ENCODE results near the gene SWT1. TPM values are rescaled to one million over a fixed set of nuclear protein-coding genes. Genes with fewer than 3 reads are reported as not detected.

The SWT1 gene
- total and polyA plus RNA-seq, 12 donors = 1.4 to 7.9 (median 6.0) TPM

DNA sequence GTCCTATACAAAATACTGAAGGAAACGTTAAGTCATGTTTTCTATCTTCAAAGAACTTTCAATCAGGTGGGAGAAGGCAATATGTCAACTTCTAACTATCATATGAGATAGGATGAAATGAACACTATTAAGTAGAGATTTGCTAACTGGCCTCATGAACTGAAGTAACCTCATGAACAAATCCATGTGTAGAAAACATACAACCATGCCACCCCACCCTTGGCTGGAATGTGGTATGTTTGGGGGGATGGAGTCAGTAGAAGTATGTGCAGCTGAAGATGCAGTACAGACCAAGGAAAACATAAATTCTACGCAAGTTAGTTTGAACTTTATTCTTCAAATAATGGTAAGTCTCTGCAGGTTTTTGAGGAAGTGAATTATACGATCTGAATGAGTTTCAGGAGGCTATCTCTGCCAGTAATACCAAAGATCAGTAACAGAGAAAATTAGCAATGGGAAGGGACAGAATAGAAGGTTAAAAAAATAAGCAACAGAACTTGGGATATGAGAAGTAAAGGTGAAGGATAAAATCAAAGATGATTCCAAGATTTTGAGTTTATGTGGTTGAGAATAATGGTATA lies 4.7 kb upstream of the SWT1 start:
- no peak for TF ChIP-seq CTCF (IDR thresholded peaks at IDR 0.05)
- WGBS, 2 donors = 81 to 86% methylated on average over 3 of the region's 3 CpGs
- Histone ChIP-seq H3K4me3 (no peak overlapping the region), H3K27me3 (no peaks in the 10 kb centered on the region), H3K4me1 (peaks cover 0 to 39% (median 26%) of the 10 kb centered on the region in 9 donors), H3K36me3 (peaks cover 0 to 48% (median 23%) of the 10 kb centered on the region in 9 donors), H3K9me3 (no peaks in the 10 kb centered on the region), H3K27ac (no peak overlapping the region)
- no peak for DNase-seq
- ATAC-seq = no peak
- intact Hi-C loops (cut with DNase I) = loop anchor here in 7 of 10 donors (10.0 kb wide), 5 partner anchors 107 to 1223 kb away; partner anchors contain the start of genes RNF2 (in 6 of the 7), IVNS1ABP (in 2 of the 7), ODR4 (in 1 of the 7) and TPR (in 1 of the 7)

- Histone ChIP-seq H3K9me3 (no peaks in the 10 kb centered on the region), H3K4me1 (peaks cover 3 to 57% (median 39%) of the 10 kb centered on the region in 9 donors), H3K4me3 (peak overlapping the region in 7 of 10 donors; percentile 71 to 95 (median 82)), H3K27ac (peak overlapping the region in 8 of 10 donors; percentile 93 to 99 (median 98)), H3K27me3 (no peaks in the 10 kb centered on the region), H3K36me3 (peaks cover 0 to 20% (median 6%) of the 10 kb centered on the region in 9 donors)
- DNase-seq = no peak
- intact Hi-C loops (cut with DNase I) = loop anchor here in 8 of 10 donors (5.0 to 10.0 kb wide), 8 partner anchors 110 to 1220 kb away; partner anchors contain the start of genes RNF2 (in 6 of the 8), IVNS1ABP (in 2 of the 8), EDEM3 (in 1 of the 8) and ODR4 (in 1 of the 8)
- no peak for ATAC-seq
- 52 to 59% methylated on average over 2 of the region's 2 CpGs for WGBS, 2 donors
- TF ChIP-seq CTCF (IDR thresholded peaks at IDR 0.05) = no peak
These were observed 2.0 kb upstream of the SWT1 start for GRCh38 chr1:185154912-185155513.

GRCh38 chr1:185155600-185156287 lies 1.2 kb upstream of the SWT1 start:
- Histone ChIP-seq H3K9me3 (no peaks in the 10 kb centered on the region), H3K36me3 (peaks cover 0 to 13% (median 0%) of the 10 kb centered on the region in 9 donors), H3K4me1 (peaks cover 3 to 59% (median 39%) of the 10 kb centered on the region in 9 donors), H3K27ac (peak overlapping the region; percentile 93 to 99 (median 97)), H3K27me3 (no peaks in the 10 kb centered on the region), H3K4me3 (peak overlapping the region; percentile 71 to 95 (median 81))
- no peak for TF ChIP-seq CTCF (IDR thresholded peaks at IDR 0.05)
- DNase-seq = no peak
- 13 to 16% methylated on average over 11 of the region's 11 CpGs for WGBS, 2 donors
- no peak for ATAC-seq
- intact Hi-C loops (cut with DNase I) = loop anchor here in 8 of 10 donors (5.0 to 10.0 kb wide), 8 partner anchors 111 to 1219 kb away; partner anchors contain the start of genes RNF2 (in 6 of the 8), IVNS1ABP (in 2 of the 8), EDEM3 (in 1 of the 8) and ODR4 (in 1 of the 8)
